22Rv1 (cell line): ENCODE data around the gene PAPPA.

Experiments used
- H3K27ac ChIP-seq: fragments of 450-650 bp; 2 replicates; pipeline ENCODE4 v1.5.1; 2017
- ZFX ChIP-seq: fragments of 450-650 bp; IDR thresholded peaks from 2 replicates; pipeline ENCODE4 v1.6.1; 2017; ENCODE audit warnings: antibody characterized with exemption, borderline replicate concordance
- TF ChIP-seq, protein P1 (sequence below): fragments of 450-650 bp; IDR thresholded peaks from 2 replicates; pipeline ENCODE4 v1.5.1; 2017; ENCODE audit warnings: mild to moderate bottlenecking

PAPPA gene

DNA sequence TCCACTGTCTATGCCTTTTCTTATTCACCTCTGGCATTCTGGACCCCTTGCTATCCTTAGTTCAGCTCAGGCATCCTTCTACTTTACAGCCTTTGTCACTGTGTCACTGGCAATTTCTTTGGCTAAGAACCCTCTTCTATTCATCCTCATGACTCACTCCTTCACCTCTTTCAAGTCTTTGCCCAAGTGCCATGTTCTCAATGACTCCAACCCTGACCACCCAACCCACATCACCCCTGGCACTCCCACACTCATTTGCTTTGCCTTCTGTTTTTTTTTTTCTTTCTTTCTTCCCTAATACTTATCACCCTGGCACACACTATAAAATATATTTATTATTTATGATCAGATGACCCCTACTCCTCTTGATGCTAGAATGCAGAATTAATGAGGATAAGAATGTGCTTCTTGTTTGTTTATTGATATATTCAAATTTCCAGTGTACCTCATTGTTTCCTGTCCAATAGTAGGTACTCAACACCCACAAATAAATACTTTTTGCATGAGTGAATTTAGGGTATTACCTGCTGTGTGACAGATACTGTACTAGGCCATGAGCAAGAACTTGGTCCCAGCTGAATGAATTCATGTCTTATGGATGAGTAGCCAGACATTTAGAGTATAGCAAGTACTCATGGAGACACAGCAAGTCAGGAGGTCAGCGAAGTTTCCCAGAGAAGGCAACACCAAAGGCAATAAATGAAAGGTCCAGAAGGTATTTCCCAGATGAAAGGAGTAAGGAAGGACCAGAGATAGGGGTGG, 236.1 kb downstream of the PAPPA start:
- no peak overlapping the region for H3K27ac ChIP-seq
- TF ChIP-seq, protein P1, sequence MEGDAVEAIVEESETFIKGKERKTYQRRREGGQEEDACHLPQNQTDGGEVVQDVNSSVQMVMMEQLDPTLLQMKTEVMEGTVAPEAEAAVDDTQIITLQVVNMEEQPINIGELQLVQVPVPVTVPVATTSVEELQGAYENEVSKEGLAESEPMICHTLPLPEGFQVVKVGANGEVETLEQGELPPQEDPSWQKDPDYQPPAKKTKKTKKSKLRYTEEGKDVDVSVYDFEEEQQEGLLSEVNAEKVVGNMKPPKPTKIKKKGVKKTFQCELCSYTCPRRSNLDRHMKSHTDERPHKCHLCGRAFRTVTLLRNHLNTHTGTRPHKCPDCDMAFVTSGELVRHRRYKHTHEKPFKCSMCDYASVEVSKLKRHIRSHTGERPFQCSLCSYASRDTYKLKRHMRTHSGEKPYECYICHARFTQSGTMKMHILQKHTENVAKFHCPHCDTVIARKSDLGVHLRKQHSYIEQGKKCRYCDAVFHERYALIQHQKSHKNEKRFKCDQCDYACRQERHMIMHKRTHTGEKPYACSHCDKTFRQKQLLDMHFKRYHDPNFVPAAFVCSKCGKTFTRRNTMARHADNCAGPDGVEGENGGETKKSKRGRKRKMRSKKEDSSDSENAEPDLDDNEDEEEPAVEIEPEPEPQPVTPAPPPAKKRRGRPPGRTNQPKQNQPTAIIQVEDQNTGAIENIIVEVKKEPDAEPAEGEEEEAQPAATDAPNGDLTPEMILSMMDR = no peak
- TF ChIP-seq ZFX = no peak

DNA sequence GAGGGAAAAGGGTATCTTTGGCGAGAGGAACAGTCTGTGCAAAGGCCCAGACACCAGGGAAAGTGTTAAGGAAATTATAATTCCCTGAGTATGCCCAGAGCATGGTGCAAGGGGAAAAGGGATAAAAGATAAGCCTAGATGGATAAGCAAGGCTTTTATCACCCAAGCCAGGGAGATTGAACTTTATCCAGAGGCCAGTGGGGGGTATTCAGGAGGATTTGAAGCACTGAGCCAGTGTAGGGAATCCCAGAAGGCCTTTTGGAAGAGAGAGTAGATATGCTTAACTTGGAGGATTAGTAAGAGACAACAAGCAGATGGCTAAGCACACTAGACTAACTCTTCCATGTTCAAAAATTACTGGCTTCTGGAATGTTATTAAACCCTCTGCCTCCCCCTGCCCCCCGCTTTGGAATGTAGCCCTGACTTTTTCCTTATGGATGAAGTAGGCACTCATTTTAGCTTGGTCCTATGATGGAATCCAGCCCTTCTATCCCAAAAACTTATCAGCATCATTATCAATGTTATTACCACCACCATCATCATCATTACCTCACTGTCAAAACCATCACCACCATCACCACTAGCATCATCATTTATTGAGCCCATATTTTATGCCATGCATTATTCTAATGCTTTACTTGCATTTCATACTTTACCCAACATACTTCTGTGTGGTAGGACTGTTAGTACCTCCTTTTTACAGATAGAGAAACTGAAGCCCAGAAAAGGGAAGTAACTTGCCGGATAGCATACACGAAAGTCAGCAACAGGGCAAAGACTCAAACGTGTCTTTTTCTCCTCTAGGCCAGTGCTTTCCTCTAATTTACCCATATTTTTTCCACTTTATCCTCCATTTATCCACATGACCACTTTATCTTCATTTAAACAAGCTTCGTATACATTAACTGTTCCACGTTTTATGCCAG, 237.0 kb downstream of the PAPPA start:
- no peak overlapping the region for H3K27ac ChIP-seq
- TF ChIP-seq, protein P1 = no peak
- TF ChIP-seq ZFX = no peak

DNA sequence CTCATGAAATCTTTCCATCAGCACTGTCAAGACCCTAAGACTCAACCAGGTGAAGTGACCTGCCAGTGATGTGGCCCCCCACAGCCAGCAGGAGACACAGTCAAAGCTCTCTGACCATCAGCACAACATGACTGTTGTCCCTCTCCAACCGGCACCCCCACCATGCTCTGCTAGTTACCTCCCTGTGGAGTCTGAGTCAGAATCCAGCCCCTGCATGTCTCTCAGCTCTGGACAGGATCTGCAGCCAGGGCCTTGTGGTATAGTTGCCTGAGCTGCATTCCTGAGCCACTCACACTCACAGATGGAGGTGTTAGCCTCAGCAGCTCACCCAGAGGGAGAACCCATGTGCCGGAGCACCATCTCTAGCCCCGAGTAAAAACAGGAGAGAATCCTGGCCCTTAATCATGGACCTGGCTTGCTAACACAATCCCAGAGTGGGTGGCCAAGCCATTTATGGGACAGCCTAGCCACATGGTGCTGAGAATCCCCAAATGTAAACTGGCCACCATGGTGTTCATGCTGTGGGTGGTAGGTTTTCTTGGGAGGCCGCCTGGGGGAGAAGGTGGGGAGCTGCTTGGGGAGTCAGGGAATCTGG, 237.8 kb downstream of the PAPPA start:
- no peak overlapping the region for H3K27ac ChIP-seq
- TF ChIP-seq, protein P1 = no peak
- no peak for TF ChIP-seq ZFX

DNA sequence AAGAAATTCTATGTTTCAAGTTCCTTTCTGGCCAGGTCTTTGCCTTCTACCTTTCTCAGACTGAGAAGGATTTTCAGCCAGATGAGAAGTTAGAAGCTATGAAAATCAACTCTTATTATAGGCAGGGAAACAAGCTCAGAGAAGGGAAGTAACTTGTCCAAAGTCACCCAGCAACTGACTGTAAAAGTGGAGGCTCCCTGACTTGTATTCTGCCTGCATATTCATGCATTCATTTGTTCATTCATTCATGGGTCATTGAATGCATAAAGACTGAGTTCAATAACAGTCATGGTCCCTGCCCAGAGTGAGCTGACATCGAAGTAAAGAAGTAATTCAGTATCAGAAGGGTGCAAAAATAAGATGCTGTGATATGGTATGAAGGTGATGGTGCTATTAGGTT, 239.6 kb downstream of the PAPPA start:
- no peak overlapping the region for H3K27ac ChIP-seq
- TF ChIP-seq ZFX = no peak
- TF ChIP-seq, protein P1 = no peak

DNA sequence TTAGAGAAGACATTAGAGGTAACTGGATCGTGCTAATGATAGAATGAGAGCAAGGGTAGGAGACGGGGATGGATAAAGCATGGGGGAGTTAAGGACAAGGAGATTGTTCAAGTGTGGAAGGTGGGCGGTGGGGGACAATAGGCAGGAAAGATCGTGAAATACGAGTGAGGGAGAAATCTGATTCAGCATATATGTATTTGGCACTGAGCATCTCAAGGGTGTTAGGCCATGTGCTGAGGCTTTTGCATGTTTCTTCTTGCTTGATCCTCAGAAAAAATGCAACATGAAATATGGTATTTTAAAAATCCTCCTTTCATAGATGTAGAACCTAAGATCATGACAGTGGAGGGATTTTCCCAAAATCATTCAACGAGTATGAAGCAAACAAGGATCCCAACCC, 240.5 kb downstream of the PAPPA start:
- TF ChIP-seq ZFX = no peak
- TF ChIP-seq, protein P1 = no peak
- H3K27ac ChIP-seq = no peak overlapping the region

DNA sequence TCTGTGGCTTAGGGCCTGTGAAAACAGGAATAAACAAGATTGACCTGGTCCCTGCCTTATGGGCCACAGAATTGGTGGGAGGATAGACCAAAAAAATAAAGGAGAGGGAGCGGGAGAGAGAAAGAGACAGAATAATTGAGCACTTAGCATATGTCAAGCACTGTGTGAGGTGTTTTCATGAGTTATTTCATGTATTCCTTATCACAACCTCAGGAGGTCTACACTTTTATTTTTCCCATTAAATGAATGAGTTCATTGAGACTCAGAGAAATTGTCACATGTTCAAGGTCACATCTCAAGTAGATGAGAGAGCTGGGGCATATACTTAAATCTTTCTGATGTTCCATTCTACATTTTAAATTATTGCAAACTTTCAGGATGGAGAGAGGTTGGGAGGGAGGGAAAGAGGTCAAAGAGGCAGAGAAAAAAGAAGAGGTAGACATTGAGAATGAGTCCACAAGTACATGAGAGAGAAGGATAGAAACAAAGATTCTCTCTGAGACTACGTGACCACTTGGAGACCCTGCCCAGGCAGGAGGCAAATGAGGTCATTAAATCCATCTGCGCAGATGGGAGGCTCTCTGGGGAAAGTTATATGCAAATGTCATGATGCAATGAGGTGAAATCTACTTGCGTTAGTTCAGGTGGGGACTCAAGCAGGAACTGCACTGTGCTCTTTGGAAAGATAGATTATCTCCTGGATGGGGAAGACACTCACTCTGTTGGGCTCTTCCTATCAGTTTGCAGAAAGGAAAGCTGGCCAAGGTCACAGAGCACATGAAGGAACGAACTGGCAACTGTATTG, 241.5 kb downstream of the PAPPA start:
- no peak for TF ChIP-seq ZFX
- TF ChIP-seq, protein P1 = no peak
- H3K27ac ChIP-seq = no peak overlapping the region
